ENCODE results near the gene DBNL.

DNA sequence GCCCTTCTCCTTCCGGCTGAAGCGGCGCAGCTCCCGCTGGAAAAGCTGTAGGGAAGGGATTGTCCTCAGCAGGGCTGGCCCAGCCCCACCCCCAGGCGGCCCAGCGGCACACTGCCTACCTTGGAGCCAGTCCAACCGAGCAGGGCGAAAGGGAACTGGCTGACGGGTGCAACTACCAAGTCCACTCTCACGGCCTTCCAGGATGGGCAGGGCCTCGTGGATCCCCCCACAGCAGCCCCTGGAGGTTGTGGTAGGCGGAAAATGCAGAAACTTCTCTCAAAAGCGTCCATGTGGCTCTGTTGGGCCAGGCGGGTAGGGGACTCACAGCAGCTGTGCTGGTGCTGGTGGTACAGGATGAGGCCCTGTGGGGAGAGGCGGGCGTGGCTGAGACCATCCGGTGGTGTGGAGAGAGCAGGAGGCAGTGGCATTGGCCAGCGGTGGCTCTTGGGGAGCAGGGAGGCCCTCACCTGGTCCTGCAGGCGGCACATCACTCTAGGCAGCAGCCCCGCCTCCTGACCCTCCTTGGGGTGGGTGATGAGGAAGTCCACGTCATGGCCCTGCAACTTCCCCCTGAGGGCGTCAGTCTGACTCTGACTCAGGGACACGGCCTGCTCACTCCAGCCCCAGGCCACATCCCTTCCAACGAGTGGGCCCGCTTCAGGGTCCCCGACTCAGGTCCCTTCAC, 29.3 kb downstream of the DBNL start:
- TF ChIP-seq POLR2A (IDR thresholded peaks at IDR 0.05; ENCODE audit: low read length) (no peak), MAX (IDR thresholded peaks at IDR 0.05) (no peak), ZSCAN20 (CRISPR knock-in tag; IDR thresholded peaks at IDR 0.05) (no peak), RFX5 (IDR thresholded peaks at IDR 0.05) (no peak), ZFP36 (IDR thresholded peaks at IDR 0.05; ENCODE audit: borderline replicate concordance, partially characterized antibody) (no peak), REST (IDR thresholded peaks at IDR 0.05) (no peak), CTCF (IDR thresholded peaks at IDR 0.05) (no peak), RAD21 (conservative IDR thresholded peaks at IDR 0.05 in 1 of 2, IDR thresholded peaks at IDR 0.05 in 1 of 2) (no peak), RCOR1 (IDR thresholded peaks at IDR 0.05; ENCODE audit: low read depth, low read length) (no peak), JUNB (IDR thresholded peaks at IDR 0.05) (no peak), CHD4 (IDR thresholded peaks at IDR 0.05; ENCODE audit: borderline replicate concordance) (no peak)

Data from A549 (cell line).